DMS153 treated with DMSO at 0.1 percent for 48 hours (cell line): ENCODE results near the gene C1orf116.

ENCODE experiments used
- DNase-seq: peaks from one replicate; lab custom pipeline; 2025; ENCODE audit not compliant: unreplicated experiment; lab: John Stamatoyannopoulos, UW

The C1orf116 gene

DNA sequence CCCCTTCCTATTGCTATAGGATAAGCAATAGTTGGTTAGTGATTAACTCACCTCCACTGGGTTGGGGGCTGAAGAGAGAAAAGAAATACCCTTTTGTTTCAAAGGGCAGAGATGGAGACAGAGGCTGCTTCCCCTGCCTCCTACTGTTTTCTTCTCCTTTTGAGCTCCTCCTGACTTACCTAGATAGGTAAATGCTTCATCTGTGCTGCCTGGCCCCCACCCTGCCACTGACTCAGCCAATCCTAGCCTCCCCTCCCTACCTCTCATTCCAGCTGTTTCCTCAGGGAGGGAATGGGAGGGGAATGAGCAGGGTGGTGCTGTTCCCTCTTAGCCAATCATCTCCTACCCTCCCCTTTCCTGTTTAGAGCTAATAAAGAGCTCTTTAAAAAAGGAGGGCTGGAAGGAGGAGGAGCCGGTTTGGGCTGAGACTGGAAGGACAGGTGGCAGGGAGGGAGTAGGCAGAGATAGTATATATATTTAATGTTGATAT, at the start of gene C1orf116:
TSS of gene C1orf116 (minus strand) at position 229 of the 490 bp plus-strand sequence. CDS start 5,158 bp downstream, outside the sequence.
- peak; percentile 98 for DNase-seq

DNA sequence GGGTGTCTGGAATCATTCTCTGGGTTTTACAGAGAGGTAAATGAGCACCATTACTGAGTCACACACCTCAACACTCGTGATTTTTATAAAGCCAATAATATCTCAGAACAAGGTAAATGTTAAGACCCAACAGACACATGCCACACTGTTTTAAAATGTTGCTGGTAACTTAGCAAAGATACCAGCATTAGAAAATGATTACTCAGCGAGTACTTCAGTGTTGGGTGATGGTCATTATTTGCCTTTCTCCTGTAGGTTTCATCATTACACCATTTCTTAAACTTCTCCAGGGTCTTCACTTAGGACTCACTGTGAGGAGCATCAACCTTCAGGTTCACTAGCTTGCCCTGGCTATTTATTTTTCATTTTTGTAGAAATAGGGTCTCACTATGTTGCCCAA, 49.2 kb upstream of the C1orf116 start:
- no peak for DNase-seq

DNA sequence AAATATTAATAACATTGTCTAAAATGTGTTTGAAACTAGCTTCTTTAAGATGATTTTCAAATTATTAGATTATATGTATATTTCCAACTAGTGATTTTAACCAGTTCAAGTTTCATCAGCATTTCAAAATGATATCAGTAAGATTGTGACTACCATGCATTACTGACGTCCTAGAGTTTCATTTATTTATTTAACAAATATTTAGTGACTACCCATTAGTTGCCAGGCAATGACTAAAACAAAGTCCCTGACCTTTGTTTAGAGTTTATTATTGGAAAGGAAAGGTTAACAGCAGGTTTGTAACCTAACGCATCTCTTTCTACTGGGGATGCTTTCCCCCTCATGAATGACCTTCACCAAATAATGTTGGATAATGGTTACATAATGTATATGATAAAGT, 48.5 kb upstream of the C1orf116 start:
- no peak for DNase-seq

DNA sequence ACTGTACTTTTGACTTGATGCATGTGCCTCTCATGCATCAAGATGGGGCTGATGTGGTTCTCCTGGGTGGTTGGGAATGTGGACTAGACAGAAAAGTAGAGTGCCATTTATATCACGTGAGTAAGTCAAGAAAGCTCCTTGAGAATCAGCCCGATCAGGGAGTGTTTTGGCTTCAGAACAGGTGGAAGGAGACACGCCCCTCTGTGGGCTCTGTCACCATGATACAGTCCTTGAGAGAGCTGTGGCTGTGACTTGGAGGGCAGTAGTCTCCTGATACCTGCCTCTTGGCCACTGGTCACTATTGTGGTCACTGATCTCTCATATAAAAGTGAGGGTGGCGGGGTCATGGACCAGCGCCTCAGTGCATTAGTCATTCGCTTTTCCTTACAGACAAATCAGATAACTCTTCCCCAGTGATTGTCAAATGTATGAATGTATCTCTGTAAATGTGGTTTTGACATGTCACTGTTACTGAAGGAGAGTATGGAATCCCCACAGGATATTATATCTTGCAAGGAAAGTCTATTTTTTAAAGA, 47.2 kb upstream of the C1orf116 start:
- DNase-seq, result no peak

DNA sequence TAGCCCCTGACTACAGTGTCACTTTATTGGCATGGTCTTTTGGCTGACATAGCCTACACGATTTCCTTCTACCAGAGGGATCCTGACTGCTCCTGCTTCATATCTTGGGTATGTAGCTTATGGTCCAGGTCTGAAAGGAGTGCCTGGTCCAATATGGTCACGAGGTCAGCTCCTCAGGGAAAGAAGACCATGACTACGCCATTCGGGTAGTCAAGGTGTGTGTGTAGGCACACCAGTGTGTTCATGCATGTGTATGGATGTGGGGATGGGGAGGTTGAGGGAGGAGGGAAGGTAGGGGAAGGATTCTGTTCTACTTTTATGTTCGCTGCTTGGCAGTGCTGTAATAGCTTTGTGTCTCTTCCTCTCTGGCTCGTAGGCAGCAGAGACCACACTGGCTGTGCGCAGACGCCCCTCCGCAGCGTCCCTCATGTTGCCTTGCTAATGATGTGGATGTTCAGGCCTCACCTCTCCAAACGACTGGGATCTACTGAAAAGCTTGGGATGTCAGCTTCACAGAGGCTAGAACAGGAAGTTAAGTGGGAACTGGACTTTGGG, 46.1 kb upstream of the C1orf116 start:
- DNase-seq, result no peak

DNA sequence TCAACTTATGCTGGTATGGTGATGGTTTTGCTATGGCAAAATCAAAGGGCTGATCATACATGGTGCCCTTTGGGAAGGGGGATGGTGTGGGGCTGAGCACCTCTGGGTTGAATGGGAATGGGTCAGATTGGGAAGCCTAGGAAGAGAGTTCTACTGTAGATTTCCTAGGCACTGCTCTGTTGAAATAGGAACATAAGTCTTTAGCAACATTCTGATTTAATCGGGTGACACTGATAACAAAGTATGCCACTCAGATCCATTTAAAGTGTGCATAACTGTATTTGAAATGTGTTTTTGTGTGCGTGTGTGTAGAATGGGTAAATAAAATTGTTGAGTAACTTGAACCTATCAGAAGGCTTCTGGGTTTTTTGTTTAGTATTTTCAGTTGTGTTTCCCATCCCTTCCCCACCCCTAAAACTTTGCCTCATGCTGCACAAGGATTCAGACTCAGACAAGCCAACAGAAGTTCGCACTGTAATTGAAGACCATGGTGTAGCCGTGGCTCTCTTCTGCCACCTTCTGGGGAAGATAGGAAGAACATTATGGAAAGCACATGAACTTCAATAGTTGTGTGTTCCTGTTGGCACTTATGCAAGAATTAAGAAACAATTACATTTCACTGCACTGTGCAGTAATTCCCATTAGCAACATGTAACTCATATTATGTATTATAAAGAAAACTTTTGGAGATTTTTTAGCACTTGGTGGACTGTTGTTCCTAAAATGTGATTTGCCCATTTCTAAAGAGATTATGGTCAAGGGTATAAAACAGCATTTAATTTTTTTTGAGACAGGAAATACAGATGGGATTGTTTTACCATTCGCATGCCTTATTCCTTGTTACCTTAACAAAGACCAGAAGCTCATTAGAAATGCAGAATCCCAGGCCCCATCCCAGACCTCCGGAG, 45.2 kb upstream of the C1orf116 start:
- peak; percentile 89 for DNase-seq

DNA sequence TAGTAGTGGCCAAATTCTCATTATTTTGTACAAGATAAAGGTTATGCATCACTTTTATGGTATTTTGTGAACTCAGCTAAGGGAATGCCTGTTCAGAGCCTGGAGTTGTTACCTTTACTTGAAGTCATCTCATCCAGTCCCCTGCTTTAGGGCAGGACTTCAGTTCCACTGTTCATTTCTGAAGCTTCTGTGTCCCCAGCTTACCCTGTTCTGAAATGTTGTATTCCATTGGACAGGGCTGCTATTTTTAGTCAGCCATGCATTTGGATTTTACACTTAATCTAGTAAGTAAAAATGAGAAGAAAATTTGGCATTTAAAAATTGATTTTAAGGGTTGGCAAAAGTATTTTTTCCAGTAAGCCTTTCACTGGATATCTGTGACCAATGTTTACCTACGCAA, 44.5 kb upstream of the C1orf116 start:
- no peak for DNase-seq

DNA sequence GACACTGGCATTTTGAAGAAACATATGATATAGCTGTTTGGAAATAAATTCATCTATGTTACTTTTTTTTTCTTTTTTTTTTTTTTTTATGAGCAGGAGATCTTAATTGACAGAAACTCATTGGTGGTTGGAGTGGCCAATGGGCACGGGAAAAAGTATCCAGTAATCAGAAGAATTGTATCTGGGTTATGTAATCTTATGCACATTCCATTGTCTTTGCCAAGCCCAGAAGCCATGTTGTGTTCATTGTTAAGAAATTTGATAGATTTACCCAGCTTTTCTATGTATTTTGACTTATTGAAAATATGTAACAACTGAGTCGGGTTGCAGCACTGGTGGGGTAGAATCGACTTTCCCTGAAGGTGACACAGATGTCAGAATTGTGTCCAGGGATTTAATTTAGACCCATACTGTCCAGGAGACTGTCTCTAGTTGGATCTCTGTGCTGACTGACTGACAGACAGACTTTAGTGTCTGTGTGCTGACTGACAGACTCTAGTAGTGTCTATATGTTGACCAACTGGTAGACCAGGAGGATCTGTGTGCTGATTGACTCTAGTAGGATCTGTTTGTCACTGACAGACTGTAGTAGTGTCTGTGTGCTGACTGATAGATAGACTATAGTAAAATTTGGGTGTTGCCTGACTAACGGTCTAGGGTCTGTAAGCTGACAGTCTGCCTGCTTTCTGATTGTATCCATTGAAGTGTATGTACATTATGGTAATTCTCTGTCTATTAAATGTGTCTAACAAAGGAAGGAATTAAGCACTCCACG, 43.8 kb upstream of the C1orf116 start:
- no peak for DNase-seq

DNA sequence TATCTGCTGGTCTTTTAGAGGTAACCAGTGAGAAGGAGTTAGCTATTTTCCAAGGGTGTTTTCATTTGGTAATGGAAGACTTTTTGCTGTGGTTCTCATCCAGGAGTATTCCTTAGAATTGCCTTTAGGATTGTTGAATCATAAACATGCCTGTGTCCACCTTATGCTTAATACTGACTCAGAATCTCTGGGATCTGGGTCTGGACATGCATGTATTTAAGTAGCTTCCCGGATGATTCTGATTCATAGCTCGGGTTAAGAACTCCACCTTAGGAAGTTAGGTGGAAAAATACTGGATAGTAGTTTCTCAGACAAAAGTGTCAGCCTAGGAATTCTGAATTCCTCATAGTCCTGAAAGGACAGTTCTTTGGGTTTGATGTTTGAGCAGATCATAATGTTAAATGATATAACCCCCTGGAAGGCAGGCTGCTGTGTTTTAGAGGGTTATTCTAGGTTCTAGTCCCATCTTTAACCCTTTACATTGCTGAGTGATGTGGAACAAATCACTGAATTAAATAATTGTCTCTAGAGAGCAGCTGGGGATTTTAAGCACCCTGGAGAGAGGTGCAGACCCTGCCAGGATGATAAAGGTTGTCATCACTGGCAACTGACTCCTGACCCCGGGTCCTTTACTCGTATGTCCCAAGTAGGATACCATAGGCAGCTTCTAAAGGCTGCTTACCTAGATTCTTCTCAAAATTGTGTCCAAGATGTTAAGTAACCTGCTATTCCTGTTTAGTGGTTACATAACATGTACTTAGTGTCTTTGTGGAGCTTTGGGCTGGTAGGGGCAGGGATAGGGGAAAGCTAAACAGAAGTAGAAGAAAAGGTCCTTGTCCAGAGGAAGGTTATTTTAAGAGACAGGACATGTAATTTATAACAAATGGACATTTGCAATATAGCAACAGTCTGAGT, 41.6 kb upstream of the C1orf116 start:
- DNase-seq, result no peak

DNA sequence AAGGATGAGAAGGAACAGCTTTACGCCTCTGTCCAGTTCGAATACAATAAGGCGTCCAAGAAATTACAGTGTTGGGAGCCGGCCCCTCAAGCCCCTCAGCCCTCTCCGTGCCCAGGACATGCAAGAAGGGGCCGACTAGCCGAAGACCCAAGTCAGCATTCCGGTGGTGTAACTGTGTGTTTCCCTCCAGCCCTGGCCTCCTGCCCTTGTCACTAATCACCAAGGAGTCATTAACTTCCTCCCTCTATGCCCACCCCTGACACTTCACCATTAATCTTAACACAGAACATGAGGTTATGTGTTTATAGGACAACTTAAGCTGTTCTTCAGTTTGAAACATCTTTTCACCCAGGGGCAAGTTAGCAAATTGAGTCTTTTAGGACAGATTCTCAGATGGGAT, 39.7 kb upstream of the C1orf116 start:
- DNase-seq, result no peak

DNA sequence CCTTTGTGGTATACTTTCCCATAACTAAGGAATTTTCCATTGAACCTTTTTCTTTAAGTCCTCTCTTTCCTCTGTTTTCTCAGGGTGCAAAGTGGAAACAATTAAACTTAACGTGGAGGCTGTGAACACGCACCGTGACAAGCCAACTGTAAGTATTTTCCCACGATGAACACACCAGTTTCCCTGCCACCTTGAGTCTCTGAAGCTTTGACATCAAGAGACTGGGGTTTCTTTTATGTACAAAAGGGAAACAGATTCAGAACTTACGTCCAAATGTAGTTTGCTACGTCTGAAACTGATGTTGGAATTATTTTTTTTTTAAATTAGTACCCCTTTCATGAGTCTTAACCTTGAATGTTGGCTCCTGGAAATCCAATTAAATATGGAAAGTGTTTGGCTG, 38.9 kb upstream of the C1orf116 start:
- DNase-seq, result no peak

DNA sequence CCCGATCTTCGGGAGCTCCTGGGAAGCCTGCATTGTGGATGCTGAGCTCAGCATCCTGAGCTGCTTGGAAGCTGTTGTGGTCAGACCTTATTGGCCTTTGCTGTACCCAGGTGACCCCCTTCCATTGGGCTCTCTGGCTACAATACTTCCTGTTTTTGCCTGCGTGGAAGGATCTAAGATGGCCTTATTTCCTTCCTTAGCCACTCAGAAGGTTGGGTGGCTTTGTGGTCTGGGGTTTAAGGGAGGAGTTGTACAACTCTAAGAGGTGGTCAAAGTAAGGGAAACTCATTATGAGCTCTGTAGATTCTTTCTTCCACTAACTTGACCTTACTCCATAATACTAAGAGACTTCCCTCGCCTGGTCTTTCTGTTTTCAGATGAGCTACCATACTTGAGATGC, 38.3 kb upstream of the C1orf116 start:
- DNase-seq, result no peak

DNA sequence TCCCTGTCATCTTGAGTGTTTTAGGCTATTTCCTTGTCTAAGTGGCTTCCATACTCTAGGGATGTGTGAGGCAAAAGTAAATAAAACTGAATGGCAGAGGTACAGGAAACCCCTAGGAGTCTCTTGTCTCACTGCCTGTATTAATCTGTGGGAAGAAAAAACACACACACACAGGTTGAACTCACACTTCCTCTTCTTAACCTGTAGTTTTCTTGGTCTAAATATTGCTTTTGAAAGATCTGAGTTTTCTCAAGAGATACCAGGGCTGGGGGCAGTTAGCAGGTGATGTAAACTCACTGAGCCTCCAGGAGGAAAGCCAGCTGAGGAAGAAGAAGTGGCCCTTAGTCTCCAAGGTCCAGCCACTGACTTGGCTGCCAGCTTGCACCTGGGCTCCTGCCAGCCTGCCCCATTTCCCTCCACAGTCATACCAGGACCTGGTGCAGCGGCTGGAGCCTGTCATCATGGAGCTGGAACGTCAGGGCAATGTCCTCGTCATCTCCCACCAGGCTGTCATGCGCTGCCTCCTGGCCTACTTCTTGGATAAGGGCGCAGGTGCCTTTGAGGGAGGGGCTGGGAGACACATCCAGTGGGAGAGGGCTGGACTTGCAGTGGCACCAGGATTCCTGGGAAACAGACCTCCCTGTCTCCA, 37.4 kb upstream of the C1orf116 start:
- peak; percentile 23 for DNase-seq

DNA sequence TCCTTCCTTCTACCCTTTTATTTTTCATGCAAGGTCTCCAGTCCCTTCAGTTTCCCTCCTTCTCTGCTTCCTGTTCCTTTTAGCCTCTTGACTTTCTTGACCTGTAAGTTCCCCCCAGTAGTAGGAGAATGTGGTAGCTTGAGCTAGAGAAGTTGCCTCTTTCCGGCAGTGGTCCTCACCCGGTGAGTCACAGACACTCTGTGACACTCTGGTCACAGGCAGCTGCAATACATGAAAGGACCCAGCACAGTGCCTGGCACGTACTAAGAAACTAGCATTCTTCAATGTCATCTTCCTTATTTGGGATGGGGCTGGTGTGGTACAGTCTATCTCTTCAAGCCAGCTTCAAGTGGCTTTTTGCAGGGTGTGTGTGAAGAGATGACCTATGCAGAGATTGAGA, 36.5 kb upstream of the C1orf116 start:
- no peak for DNase-seq

DNA sequence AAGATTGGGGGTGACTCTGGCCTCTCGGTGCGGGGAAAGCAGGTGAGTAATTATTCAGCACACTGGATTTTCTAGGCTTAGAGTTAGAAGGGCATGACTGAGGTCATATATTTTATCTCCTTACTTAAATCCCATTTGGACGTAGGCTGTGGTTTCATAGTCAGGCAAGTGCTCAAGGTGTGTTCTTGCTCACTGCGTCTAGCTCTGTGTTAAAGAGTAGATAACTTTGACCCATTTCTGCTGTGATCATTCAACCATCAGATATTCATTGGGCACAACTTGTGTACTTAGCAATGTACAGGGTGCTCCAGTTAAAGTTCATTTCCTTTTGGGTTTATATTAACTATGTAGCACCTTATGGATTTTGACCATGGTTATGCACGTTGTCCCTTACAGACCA, 35.1 kb upstream of the C1orf116 start:
- DNase-seq, result no peak

DNA sequence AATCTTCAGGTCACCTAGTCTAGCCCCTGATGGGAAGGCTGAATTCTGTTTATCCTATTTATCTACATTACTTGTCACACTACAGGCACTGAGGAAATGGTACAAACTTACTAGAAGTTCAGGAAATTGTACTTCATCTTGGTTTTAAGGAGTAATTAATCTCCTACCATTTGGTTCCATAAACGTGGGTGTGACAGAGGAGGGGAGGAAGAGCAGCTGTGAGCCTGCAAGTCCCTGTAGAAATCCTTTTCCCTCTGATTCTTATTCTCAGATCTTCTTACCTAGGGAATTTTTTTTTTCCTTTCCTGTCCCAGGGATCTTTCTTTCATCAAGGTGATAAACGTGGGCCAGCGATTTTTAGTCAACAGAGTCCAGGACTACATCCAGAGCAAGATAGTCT, 34.6 kb upstream of the C1orf116 start:
- no peak for DNase-seq

DNA sequence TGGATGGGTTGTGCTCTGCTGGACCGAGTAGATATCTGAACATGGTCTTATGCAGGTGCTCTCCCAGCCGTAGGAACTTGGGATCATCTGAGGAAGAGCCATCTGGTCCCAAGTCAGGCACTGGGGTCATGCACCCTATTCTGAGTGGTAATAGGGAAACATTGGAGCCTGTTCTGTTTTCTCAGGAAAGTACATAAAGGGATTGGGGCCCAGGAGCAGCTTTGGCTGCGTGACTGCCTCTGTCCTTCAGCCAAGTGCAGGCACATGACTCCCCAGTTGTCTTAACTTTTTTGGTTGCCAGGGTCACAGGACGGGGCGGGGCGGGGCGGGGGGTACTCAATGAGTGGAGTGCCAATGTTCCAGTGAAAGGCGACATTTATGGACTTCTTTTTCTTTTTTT, 32.0 kb upstream of the C1orf116 start:
- no peak for DNase-seq

DNA sequence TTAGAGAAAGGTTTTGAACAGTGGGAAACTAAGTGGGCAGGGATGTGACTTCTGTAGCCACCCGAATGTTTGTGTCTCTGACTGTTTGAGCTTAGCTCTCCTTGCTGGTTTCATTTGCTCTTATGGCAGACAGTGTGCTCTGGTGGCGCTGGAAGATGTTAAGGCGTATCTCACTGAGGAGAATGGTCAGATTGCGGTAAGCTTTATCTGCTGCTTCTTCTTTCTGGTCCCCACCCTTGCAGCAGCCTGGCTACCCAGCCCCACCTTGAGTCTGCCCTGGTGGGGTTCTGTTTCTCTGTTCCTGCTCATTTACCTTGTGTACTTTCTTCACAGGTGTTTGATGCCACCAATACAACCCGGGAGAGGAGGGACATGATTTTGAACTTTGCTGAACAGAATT, 30.5 kb upstream of the C1orf116 start:
- DNase-seq, result no peak

DNA sequence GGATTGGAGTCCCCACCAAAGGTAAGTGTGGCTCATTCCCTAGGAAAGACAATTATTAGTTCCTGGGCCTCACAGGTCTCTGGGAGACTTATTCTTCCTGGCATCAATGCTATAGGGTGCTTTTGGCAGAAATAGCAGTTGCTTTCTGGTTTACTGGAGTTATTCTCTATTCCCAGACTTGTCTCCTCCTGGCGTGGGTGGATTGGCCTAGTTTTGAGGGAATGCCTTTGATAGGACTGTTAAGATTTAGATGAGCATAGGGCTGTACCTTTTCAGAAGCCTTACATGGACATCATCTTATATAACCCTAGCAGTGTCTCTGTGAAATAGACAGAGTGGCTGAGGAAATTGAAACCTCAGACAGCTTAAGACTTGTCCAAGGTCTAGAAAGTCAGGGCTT, 29.5 kb upstream of the C1orf116 start:
- DNase-seq, result no peak

DNA sequence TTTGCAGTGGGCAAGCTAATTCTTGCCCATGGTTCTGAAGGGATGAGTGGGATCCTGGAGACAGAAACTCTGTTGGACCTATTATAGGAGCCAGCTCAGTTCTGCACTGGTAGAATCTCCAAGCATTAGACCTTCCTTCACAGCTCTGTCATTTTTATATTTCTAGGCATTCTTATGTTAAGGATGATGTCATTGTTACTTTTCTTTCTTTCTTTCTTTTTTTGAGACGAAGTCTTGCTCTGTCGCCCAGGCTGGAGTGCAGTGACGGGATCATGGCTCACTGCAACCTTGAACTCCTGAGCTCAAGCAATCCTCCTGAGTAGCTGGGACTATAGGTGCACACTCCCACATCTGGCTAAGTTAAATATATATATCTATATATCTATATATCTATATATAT, 28.0 kb upstream of the C1orf116 start:
- no peak for DNase-seq
